NOMO-1 treated with dmso at 0.1 percent for 144 hours (cell line): ENCODE data around the gene GPX7.
A peak's percentile ranks its signal among the peaks of the same experiment; 100 is the strongest.

Experiments used
- DNase-seq: peaks from one replicate; lab custom pipeline; 2025; ENCODE audit not compliant: unreplicated experiment; lab: John Stamatoyannopoulos, UW

GPX7 gene

DNA sequence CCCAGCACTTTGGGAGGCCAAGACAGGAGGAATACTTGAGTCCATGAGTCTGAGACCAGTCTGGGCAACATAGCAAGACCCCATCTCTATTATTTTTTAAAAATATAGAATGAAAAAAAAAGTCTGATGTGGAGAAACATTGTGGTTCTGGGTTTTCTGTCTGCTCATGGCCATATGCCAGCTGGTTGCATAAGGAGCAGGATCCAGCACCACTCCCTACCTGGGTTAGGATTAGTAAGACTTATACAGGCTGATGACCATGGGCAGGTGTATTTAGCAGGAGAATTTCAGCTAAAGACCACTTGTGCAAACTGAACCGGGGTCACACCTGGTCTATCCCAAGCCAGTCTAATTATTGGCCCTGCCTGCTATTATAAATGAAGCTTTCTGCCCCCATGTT is 16.7 kb upstream of the GPX7 start:
- DNase-seq = no peak

DNA sequence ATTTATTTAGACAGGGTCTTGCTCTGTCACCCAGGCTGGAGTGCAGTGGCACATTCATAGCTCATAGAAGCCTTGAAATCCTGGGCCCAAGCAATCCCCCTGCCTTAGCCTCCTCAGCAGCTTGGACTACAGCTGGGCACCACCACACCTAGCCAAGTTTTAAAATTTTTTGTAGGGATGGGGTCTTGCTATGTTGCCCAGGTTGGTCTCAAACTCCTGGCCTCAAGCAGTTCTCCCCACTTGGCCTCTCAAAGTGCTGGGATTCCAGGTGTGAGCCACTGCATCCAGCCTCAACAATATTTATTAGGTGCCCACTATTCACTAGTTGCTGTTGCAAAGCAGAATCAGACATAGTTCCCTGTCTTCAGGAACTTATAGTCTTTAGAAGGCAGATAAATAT is 14.1 kb upstream of the GPX7 start:
- no peak for DNase-seq

DNA sequence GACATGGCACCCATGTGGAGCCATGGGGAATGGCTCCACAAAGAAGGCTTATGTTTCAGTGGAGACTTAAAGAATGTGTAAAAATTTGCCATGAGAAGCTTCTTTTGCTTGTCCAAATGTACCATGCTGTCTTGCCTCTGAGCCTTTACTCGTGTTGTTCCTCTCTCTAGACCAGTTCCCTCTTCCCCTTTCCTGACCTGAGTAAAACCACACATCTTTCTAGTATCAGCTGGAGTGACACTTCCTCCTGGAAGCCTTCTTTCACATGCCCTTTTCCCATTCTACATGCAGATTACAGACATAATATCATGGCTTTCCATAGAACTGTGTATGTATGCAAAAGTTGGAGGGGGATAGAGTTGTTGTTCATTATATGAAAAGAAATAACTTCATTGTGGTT is 13.6 kb upstream of the GPX7 start:
- peak; percentile 32 for DNase-seq

DNA sequence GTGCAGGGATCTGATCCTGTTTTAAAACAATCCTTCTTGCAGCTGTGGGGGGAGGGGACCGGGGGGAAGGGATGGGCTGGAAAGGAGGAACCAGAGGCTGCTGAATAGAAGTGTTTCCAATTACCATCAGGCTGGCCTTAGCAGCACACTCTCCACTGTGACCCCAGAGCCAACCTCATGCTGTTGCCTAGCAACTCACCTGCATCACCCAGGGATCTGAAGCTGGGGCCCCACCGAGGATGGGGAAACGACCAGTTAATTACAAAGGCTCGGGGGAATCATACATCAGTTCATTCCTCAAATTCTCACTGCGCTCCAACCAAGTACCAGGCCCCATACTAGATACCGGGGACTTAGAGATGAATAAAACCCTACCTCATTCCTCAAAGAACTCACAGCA is 11.9 kb upstream of the GPX7 start:
- no peak for DNase-seq

DNA sequence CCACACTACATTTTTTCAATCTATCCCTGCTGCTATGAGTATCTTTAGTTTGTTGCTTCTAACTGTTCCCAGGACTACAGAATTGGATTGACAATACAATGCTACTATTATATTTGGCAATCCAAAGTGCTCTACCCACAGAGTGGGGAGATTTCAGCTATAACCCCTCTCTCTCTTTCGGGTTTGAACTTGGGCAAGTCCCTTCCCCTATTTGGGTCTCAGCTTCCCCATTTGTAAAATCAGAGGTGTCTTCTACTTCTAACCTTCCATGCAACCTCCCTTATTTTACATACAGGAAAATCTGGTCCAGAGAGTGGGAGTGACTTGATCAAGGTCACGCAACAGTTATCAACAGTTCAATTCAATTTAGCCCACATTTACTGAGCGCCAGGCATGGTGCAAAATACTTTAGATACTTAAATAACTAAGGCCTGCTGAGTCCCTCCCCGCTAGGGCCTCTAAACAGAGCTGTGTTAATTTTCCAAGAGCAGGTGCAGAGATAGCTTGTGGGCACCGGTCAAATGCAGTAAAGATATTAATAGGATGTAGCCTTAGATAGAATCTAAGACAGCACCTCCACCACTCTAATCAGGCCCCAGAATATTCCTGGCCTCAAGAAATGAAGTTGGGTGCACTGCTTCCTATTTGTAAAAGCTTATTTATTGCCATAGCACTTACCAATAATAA is 9.4 kb upstream of the GPX7 start:
- no peak for DNase-seq

DNA sequence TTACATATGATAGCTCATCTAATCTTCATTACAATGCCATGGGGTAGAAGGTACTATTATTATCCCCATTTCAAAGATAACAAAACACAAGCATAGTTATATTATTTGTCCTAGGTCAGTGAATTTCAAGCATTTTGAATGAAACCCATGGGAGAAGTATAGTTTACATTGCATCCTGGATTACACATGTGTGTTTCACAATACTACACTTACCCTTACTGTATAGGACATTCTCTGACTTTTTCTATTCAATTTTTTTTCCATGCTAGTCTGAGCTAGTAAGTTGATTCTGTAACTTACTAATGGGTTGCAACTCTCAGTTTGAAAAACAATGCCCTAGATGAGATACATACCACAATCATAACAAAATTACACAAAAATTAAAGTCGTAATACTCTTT is 8.7 kb upstream of the GPX7 start:
- no peak for DNase-seq

DNA sequence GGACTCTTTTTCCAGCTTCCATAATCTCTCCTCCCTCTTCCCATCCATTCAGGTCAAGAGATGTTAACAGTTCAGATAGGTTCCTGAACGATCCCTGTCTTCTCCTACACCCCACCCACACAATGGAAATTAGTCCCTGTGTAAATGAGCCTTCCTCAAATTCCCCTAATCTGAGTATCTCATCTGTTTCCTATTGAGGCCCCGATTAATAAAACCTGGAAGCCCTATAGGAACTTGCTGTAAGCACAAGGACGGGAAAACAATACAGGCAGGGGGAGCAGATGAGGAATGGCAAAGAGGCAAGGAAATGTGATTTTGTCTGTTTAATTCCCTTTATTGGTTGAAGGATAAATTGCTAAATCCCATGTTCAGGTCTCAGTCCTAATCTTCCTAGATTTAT is 7.1 kb upstream of the GPX7 start:
- DNase-seq = no peak

DNA sequence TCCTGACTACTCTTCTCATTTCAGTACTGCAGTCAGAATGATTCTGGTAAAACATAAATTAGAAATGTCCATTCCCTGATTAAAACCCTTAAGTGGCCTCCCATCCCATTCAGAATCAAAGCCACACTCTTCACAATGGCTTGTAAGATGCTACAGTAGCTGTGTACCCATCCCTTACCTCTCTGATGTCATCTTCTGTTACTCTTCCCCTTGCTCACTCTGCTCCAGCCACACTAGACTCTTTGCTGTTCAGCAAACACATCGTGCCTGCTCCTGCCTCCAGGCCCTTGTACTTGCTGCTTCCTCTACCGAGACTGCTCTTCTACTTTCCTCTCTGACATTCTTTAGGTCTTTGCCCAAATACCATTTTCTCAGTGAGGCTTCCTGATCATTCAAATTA is 4.3 kb upstream of the GPX7 start:
- DNase-seq = no peak

DNA sequence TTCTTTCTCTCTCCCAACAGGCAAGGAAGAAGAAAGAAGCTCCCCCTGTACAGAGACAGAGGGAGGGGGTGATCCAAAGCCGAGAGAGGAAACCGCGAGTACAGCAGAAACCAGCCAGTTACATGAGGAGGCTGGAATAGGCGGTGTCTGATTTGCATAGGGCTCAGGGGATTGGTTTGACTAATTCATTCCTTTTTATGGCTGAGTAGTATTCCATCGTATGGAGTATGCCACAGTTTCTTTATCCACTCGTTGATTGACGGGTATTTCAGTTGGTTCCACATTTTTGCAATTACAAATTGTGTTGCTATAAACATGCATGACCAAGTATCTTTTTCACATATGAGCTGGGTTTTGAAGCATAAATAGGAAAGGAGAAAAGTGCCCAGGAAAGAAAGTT is 3.4 kb upstream of the GPX7 start:
- no peak for DNase-seq

DNA sequence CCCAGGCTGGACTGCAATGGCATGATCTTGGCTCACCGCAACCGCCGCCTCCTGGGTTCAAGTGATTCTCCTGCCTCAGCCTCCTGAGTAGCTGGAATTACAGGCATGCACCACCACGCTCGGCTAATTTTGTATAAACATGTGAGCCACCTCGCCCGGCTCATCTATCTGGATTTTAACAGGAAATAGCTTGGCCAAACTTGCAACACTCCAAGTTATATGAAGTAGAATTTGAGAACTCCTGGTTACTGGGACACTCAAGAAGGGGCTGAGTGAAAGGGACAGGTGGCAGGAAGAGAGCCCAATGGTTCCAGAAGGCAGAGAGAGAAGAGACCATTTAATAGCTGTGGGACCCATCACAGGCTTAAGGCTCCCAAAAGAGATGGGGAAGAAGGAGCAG is 2.9 kb upstream of the GPX7 start:
- DNase-seq = no peak

DNA sequence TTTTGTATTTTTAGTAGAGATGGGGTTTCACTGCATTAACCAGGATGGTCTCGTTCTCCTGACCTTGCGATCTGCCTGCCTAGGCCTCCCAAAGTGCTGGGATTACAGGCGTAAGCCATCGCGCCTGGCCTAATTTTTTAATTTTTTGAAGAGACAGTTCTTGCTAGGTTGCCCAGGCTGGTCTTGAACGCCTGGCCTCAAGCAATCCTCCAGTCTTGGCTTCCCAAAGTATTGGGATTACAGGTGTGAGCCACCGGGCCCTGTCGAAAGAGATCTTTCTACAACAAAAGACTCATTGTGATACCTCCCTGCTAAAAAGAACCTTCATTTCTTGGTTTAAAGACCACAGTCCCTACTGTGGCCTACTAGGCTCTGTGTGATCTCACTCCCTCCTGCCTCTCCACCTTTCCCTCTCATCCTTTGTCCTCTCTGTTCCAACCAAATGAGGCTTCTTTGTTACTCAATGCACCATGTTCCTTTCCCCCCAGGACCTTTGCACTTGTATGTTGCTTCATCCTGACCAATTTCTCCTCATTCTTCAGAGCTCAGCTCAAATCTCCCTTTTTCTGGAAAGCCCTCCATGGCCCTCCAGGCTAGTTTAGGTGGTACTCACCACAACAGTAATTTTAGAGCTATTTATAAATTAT is 1.5 kb upstream of the GPX7 start:
- DNase-seq = no peak

DNA sequence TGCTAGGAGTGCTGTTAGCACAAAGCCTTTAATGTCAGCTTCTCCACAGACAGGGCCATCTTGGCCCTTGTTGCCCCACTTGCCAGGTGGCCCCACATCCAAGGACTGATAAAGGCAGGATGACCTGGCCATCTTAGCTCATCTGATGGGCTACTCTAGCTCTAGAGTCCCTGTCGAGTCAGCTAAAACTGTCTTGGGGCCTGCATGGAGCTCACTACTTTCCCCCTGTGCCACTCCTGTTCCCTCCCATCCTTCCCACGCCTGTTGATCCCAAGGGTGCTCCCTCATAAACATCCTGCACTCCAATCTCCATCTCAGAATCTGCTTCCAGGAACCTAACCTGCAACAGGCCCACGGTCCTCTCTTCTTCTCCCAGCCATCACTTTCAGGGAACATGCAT is 652 bp upstream of the GPX7 start:
- DNase-seq = no peak

DNA sequence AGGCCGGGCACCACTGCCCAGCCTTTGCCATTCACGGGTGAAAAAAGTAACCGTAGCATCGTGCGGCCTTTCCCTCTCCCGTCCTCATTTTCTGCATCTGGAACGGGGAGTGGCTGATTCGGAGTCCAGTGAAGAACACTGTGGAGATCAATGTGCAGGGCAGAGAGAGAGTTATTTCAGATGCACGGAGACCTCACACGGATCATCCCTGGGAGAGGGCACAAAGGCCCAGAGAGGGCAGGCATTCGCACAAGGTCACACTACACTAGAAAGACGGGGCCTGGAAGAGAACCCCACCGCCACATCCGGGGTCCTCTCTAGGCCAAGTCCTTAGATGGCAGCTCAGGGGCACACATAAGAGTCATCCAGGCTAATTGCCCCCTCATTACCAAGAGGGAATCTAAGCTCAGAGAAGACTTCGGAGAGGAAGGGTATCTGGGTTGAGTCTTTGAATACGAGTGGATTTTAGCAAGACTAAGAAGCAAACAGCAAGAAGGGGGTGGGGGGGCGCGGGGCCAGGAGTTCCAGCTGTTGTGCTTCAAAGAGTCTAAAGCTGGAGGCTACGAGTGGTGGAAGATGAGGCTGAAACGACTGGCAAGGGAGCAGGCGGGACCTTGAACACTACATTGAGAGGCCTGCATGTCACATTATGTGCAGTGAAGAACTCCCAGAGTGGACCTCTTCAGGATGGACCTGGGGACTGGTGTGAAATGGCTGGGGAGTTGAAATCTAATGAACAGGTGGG is 857 bp downstream of the GPX7 start:
- no peak for DNase-seq

DNA sequence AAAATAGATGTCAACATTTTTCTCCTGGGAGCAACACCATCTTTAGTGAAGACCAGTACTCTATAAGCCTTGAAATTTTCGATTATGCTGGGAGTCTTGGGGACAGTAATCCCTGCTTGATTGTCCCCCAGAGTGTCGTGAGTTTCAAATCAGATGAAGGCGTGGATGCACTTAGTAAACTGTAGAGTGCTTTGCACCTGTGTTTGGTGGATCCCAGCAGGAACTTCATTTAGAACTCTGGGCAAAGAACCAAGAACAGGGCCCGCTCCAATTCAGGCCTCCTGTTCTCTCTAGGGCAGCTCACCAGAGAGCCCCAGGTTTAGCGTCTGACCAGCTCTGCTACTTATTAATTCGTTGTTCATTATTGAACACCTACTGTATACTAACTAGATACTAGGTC is 1.5 kb downstream of the GPX7 start:
- no peak for DNase-seq

DNA sequence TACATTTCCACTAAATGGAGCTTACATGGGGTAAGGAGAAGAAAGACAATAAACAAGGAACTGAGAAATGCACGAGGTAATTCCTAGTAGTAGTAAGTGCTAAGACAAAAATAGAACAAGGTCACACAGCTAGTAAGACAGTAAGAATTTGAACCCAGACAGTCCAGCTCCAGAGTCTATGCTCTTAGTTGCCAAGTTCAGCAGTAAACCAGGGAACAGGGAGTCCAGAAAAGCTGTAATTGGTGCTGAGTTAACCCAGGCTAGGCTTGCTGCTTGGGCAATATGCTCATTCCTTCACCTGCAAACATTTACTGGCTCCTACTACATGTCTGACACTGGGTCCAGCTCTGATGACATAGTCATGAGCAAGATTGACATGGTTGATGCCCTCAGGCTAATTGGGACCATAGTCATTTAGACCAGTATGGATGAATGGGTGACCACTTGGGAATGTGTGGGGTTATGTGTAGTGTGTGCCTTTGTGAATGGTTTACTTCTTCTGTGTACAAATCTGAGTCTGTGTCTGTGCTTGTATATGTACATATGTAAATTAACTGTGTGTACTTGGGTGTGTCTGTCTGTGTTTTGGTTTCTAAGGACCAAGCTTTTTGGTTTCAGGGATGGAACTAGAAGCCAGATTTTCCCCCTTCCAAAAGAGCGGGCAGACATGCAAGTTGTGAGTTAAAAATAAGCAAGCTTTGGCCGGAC is 2.0 kb downstream of the GPX7 start:
- DNase-seq = no peak

DNA sequence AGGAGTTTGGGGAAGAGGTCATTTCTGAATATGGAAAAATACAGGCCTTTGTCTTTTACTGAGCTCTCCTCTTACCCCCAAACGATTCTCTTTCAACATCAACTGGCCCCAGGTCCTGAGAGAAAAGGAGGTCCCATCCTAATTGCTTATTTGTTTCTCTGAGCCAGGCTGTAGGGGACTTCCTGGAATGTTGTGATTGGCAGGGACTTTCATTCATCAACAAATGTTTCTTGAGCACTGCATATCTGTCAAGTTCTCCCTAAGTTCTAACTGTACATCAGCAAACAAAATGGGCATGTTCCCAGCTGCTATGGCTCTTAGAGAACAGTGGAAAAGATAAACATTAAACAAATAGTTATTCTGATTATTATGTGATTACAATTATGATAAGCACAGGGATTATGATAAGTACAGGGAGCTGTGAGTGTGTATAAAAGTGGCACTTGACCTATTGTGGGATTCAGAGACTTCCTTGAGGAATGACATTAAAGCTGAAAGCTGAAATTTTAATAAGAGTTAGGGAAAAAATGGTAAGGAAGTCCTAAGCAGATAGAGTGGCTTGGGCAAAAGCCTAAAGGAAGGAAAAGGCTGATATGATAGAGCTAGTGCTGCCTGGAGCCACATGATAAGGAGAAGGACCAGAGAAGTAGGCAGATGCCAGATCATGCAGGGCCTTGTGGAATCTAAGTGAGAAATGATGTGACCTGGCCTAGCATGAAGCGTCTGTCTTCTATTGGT is 11.6 kb downstream of the GPX7 start:
- no peak for DNase-seq

DNA sequence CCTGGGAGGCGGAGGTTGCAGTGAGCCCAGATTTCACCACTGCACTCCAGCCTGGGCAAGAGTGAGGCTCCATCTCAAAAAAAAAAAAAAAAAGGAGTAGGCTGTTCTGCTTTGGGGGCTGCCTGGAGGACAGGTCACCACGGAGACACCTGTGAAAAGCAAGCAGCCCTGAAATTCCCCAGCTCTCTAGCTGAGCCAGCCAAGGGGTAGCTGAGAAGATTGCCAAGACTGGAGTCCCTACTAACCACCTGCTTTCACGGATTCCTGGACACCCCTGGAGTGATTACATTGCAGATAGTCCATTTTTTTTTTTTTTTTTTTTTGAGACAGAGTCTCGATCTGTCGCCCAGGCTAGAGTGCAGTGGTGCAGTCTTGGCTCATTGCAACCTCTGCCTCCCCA is 12.5 kb downstream of the GPX7 start:
- DNase-seq = no peak

DNA sequence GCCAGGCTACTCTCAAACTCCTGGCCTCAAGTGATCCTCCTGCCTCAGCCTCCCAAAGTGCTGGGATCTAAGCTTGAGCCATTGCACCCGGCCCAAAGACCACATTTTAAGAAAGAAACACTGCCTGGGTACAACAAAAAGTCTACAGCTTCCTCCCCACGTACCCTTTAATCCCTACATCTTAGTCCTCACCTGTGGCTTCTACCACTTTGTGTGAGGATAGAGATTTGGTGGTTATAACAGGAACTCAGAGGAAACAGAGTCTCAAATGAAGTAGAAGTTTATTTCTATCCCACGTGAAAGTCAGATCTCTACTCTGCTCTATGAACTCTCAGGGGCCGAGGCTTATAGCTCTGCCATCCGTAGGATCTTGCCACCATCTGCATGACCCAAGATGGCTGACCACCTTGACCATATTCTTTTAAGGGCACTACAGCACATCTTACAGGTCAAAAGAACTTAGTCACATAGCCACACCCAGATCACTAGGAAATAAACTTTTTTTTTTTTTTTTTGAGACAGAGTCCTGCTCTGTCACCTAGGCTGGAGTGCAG is 13.4 kb downstream of the GPX7 start:
- no peak for DNase-seq

DNA sequence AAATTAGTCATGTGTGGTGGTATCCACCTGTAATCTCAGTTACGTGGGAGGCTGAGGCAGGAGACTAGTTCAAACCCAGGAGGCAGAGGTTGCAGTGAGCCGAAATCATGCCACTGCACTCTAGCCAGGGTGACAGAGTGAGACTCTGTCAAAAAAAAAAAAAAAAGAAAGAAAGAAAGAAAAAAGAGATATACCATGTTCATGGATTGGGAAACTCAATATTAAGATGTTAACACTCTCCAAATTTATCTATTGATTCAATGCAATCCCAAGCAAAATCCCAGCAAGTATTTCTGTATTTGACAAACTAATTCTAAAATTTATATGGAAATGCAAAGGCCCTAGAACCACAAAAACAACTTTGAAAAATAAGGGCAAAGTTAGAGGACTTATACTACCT is 19.8 kb downstream of the GPX7 start:
- no peak for DNase-seq

DNA sequence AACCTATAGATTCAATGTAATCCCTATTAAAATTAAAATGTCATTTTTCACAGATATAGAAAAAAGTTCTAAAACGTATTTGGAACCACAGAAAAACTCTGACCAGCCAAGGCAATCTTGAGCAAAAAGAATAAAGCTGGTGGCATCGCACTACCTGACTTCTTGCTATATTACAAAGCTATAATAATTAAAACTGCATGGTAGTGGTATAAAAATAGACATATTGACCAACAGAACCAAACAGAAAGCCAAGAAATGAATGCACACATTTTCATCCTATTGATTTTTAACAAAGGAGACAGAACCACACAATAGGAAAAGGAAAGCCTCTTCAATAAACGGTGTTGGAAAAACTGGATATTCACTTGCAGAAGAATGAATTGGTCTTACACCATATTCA is 21.6 kb downstream of the GPX7 start:
- no peak for DNase-seq

DNA sequence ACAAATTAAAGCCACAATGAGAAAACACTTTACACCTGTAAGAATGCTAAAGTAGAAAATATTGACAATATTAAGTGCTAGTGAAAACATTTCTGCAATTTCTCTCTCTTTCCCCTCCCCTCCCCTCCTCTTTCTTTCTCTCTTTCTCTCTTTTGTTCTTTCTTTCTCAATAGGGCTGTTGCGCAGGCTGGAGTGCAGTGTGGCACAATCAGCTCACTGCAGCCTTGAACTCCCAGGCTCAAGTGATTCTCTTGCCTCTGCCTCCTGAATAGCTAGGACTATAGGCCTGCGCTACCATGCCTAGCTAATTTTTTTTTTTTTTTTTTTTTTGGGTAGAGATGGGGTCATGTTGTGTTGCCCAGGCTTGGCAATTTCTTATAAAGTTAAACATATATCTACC is 24.9 kb downstream of the GPX7 start:
- no peak for DNase-seq
